Retinal pigment epithelial cell (primary cell): Measurements from ENCODE around the gene ERV3-1.
A peak's percentile ranks its signal among the peaks of the same experiment; 100 is the strongest.
"Not testable (repeated sequence)": the region's sequence is repeated elsewhere in the genome, so short reads cannot be mapped to it uniquely, and the experiment has no call there.

Source experiments
- DNase-seq: peaks from one replicate; pipeline ENCODE4 v3.0.0-alpha.2; 2010; ENCODE audit warnings: low read depth
- H3K4me3 ChIP-seq: 2 replicates; pipeline ENCODE4 v1.5.1; 2011; ENCODE audit warnings: mild to moderate bottlenecking, low read length, control low read depth, moderate library complexity
- TF ChIP-seq, protein P1 (sequence below): conservative IDR thresholded peaks from 2 replicates; pipeline ENCODE4 v1.5.1; 2011; ENCODE audit warnings: low read depth, low read length, control low read depth, inconsistent platforms

Gene ERV3-1

DNA sequence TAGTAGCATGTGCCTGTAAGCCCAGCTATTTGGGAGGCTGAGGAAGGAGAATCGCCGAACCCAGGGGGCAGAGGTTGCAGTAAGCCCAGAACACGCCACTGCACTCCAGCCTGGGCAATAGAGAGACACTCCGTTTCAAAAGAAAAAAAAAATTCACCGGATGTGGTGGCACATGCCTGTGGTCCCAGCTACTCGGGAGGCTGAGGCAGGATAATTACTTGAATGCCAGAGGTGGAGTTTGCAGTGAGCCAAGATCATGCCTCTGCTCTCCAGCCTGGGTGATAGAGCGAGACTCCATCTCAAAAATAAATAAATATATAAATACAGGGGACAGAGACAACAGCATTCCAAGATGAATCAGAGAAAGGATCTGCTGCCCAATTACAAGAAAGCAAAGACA, 3.4 kb upstream of the ERV3-1 start:
- H3K4me3 ChIP-seq = not testable (repeated sequence)

DNA sequence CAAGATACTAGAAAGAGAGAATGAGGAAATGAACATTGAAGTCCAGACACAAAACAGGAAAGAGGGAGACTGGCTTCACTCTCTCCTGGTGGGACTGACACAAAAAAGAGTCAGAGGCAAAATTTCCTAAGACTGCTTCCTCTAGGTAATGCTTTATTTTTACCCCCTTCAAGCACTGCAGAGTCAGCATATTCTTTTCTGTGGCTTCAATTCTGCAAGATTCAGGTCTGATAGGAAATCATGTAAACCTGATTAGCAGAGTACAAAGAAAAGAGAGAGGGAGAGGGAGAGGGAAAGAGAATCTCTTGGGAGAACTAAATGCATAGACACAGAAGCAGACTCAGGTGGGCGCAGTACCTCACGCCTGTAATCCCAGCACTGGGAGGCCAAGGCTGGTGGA, 2.9 kb upstream of the ERV3-1 start:
- not testable (repeated sequence) for DNase-seq

More for the DNA sequence above, 3.4 kb upstream of the ERV3-1 start:
- not testable (repeated sequence) for DNase-seq

DNA sequence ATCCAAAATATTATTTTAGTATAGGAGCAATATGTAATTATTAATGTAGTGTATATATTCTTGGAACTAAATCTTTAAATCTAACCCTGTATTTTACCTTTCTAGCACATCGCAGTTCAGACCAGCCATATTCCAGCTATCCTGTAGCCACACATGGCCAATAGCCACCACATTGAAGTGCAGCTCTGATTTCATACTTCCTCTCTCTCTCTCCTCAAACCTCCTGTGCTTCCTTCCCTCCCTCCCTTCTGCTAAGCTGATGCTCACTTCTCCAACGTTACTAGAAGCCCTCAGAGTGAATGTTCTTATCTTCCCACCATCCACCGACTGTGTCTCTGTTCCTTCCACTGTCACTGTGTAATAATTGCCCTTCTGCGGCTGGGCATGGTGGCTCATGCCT, 549 bp upstream of the ERV3-1 start:
- not testable (repeated sequence) for H3K4me3 ChIP-seq, DNase-seq

More for the DNA sequence above, 2.9 kb upstream of the ERV3-1 start:
- not testable (repeated sequence) for H3K4me3 ChIP-seq

DNA sequence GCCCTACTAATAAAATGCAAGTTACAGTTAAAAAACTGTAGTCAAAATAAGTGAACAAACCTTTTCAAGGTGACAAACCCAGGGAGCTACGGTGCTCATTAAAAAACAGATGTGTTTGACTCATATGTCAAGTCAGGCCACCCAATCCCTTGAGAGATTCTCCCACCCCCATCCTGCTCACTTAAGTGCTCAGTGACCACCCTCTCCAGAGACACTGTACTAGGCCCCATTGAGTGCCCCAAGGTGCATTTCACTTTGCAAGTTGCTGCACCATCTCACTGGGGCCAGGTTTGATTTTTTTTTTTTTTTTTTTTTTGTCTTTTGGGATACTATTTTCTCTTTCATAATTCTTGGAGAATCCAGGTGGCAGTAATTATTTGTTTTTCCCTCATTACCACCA, 1.9 kb downstream of the ERV3-1 start:
- no peak for DNase-seq
- peak overlapping the region; percentile 90 for H3K4me3 ChIP-seq
- TF ChIP-seq, protein P1, sequence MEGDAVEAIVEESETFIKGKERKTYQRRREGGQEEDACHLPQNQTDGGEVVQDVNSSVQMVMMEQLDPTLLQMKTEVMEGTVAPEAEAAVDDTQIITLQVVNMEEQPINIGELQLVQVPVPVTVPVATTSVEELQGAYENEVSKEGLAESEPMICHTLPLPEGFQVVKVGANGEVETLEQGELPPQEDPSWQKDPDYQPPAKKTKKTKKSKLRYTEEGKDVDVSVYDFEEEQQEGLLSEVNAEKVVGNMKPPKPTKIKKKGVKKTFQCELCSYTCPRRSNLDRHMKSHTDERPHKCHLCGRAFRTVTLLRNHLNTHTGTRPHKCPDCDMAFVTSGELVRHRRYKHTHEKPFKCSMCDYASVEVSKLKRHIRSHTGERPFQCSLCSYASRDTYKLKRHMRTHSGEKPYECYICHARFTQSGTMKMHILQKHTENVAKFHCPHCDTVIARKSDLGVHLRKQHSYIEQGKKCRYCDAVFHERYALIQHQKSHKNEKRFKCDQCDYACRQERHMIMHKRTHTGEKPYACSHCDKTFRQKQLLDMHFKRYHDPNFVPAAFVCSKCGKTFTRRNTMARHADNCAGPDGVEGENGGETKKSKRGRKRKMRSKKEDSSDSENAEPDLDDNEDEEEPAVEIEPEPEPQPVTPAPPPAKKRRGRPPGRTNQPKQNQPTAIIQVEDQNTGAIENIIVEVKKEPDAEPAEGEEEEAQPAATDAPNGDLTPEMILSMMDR = no peak

DNA sequence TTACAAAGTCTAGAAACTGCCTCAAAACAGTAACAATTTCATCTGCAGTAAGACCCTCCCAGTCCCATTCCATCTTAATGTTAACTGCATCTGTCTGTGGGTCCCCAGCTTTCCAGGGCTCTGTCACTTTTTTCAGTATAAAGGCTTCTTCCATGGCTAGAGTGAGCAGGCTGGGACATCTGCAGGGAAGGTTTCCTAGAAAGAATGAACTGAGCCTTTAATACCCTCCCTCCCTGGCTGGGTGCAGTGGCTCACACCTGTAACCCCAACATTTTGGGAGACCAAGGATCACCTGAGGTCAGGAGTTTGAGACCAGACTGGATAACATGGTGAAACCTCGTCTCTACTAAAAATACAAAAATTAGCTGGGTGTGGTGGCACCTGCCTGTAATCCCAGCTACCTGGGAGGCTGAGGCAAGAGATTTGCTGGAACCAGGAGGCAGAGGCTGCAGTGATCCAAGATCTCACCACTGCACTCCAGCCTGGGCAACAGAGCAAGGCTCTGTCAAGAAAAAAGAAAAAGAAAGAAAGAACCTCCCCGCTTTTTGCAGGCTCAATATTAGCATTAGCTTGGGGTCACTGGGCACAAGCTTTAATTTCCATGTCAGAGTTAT, 3.4 kb downstream of the ERV3-1 start:
- H3K4me3 ChIP-seq = no peak overlapping the region
- TF ChIP-seq, protein P1 = no peak
- no peak for DNase-seq

DNA sequence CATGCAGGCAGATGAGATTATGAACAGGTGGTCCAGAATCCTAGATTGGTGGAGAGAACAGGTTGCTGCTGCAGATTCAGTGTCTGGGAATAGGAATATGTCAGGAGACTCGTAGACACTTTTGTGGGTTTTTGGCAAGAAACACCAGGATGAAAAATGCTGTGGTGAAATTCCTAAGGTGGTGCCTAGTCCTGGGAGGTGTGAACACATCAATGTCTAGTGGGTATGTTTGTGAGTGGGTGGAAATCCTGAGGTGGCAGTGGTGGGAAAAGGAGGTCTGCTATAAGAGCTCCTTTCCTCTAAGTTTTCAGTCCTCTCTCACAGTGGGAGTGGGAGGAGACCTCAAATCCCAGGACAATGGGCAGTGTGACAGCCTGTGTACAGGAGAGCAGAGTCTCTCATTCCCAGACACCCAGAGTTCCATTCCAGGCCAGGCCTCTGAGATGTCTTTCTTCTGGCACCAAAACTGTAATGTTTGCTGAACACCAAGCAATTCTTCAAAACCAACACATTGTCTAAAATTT, 5.1 kb downstream of the ERV3-1 start:
- no peak for DNase-seq
- TF ChIP-seq, protein P1 = no peak
- H3K4me3 ChIP-seq = no peak overlapping the region

DNA sequence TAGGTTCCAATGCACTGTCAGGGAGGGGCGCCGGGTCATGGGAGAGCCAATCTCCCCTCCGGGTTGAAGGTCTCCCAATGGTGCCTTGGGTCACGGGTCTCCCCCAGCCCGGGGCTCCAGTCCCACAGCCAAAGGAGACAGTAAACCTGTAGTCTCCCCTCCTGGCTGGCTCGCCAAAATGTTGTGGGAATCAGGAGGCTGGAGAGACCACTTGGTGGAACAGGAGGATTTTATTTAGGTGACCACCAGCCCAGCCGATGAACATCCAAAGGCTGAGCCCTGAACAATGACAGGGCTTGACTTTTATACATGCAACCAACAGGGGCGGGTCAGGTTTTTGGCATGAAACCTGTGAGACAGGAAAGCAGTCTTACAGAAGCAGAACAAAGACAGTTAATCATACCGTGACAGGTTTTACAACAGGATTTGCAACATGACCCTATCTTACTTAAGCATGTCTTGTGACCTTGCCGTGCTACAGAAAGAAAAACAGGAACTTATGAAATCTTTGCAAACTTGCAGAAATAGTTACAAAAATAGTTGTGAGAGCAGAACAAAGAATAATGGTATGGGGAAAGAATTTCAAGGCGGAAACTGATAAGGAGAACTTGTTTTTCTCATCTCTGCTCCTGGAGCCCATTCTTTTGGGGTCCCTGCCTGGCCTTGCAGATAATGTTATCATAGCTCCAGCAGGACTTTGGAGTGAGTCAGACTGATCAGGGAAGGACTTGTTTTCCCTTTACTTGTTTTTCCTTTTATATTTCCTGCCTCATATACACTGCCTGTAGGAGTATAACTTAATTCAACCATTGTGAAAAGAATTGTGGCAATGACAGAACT, 7.1 kb downstream of the ERV3-1 start:
- no peak overlapping the region for H3K4me3 ChIP-seq
- DNase-seq = peak; percentile 79
- TF ChIP-seq, protein P1 = no peak

DNA sequence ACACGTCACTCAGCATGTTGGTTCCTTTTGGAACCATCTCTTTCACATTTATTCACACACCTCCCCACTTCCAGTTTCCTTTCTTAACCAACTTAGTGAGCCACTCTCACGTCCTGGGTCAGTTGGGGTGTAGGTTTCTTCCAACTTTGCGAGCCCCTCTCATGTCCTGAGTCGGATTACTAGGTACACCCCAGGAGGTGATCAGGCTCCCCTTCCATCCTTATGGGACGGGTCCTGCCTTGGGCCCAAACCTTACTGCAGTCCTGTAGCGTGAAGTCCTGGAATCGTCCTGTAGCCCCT, 7.7 kb downstream of the ERV3-1 start:
- TF ChIP-seq, protein P1 = no peak
- H3K4me3 ChIP-seq = no peak overlapping the region
- DNase-seq = no peak
